Measurements from ENCODE around the gene UBE2QL1.

UBE2QL1 gene

DNA sequence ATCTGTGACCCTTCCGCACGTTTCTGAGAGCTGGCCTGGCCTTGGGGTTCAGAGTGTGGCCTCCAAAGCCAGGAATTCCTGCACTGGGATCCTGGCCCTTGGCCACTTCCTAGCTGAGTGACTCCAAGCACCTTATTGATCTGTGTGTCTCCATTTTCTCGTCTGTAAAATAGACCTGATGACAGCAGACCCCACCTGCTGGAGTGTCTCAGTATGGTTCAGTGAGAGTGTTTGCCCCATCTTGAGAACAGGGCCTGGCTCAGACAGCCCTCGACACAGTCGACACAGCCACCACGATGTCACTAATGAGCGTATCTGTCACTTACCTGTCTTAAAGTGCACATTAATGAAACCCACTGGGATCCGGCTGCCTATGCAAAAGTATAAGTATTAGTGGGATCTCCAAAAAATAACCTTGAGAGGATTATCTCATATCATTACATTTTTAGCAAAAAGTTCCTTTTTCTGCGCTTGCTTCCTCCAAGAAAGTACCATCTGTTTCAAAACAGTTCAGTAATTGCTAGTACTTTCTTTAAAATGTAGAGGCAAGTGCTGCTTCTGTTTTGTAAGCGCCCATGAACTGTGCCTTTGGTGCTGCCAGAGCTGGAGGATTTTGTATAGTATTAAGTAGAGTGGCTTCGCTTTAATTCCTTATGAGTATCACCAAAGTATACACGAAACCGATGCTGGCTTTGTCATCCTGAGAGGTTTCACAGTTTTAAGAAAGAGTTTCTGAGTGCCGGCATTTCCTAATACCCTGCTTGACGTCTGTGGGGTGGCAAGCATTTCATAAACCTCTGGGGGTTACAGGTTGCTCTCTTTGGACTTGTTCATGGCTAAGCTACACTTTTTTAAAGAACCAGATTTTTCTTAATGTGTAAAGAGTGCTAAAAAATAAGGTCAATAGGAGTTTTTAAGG lies 31.7 kb downstream of the UBE2QL1 start:
- DNase-seq: no peak

DNA sequence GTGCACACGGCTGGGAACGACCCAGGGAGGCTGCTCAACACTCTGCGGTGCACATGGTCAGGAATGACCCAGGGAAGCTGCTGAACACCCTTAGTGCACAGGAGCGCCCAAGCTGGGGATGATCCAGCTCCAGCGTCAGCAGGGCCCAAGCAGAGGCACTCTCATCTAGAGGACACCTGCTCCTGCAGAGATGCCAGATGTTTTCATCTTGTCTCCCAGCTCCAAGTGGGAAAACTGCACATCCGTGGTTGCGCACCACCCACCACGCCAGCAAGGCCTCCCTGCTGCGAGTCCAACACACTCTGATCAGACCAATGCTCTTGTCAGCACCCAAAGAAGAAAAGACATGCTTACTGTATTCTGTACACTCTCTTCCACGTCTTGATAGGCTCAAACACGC lies 34.1 kb downstream of the UBE2QL1 start:
- no peak for DNase-seq

DNA sequence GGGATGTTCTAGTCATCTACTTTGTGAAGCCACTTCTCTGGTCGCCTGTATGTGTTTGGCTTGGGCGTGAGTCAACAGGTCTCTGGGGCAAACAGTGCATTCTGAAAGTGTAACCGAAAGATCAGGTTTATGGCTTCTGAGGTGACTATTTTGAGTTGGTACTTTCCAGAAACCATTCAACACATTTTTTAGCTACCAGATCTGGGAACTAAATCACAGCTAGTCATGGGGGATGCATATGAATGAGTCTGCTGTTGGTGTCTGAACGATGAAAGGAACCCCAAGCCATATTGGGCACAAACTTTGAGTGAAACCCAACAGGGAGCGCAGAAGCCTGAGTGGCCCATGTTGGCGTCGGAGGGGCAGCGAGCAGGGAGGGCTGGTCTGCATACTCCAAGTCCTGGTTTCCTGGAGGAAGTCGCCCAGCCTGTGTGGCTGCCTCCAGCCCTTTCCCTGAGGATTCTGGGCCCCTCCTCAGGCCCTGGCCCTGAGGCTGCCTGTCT lies 35.3 kb downstream of the UBE2QL1 start:
- no peak for DNase-seq

- no peak for DNase-seq
Measured at GRCh38 chr5:6484446-6484845, 35.8 kb downstream of the UBE2QL1 start.

GRCh38 chr5:6484899-6485298 lies 36.2 kb downstream of the UBE2QL1 start:
- no peak for DNase-seq

GRCh38 chr5:6485441-6485840 lies 36.8 kb downstream of the UBE2QL1 start:
- no peak for DNase-seq

- DNase-seq: no peak
Measured at GRCh38 chr5:6486074-6486473, 37.4 kb downstream of the UBE2QL1 start.

DNA sequence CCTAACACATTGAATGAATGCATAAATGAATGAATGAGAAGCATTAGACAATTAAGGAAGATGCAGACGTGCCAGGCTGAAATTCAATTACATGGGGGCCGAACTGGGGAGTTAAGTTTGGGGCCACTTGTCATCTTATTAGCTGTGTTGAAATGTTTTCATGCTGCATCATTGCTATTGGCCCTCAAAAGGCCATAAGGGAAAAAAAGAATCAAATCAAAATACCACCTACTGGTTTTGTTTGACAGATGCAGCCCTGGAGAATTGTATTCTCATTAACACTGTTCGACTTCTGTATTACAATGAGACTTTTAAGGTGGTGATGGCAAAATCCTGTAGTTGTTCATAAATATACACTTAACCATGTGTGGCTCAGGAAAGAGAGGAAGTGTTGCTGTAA lies 38.4 kb downstream of the UBE2QL1 start:
- no peak for DNase-seq

DNA sequence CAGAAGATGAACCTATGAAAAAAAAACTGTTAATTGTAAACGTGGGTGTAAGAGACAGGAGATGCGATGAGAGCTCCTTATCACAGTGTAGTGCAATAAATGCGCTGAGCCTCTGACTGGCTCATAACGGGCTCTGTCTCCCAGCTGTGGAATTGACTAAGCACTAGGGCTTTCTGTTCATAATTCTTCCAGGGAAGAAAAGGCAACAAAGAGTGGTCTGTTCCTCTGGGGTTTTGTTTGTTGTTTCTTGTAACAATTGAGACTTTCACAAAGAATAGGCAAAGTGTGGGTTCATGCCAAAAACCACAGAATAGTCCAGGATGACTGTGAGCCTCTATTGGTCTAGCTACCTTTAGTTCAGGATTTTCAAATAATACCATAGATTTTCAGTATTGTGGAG lies 39.4 kb downstream of the UBE2QL1 start:
- no peak for DNase-seq

DNA sequence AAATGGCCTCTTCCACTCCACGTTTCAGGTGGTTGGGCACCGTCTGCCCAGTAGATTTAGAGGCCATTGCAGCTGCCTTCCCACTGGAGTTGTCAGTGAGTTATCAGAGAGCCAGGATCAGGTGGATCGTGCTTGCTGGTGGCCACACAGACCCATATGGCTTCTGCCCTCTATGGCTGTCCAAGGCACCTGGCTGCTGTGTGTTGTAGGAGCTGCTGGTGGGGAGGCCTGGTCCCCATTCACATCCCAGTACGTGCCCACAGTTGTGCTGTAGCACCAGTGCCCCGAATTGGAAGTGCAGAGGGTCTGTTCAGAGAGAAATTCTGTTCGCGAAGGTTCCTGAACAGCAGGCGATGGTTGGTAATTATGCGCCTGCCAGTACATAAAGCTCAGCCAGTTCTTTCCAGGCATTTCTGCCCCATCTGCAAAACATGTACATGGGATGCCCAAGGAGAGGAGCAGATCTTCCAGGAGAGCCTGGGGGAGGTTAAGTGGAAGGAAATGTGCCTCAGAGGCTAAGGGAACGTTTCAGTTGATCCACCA lies 41.1 kb downstream of the UBE2QL1 start:
- no peak for DNase-seq

DNA sequence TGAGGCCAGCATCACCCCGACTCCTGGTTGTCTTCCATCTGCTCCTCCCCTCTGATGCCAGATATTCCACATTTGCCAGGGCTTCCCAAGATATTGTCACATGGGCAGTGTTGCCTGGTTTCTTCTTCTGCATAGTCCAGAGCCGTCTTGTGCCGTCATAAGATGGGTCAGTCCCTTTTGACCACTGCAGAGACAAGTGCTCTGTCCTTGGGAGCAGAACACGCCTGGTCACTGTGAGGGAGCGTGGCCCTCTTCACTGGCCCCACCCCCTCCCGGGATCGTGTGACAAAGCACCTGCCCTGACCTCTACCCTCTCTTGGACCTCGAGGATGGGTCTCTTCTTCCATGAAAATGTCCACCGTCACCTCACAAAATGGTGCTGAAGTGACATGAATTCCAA lies 41.6 kb downstream of the UBE2QL1 start:
- no peak for DNase-seq

DNA sequence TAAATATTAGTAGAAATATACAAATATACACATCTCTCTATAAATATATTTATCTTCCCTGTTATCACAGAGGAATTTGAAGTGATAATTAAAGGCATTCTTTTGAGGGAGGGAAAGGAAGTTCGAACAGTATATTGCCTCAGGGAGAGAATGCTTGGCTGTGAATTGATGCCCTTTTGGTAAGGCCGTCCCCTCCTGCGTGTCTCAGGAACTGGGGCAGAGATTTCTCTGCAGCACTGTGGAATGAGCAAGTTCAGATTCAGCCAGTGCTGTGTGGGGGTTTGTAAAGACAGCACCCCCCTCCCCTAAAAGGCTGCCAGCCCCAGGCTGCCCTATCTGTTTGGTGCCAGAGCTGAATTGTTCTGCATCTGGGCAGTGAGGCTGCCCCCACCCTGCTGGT lies 42.0 kb downstream of the UBE2QL1 start:
- DNase-seq: no peak

DNA sequence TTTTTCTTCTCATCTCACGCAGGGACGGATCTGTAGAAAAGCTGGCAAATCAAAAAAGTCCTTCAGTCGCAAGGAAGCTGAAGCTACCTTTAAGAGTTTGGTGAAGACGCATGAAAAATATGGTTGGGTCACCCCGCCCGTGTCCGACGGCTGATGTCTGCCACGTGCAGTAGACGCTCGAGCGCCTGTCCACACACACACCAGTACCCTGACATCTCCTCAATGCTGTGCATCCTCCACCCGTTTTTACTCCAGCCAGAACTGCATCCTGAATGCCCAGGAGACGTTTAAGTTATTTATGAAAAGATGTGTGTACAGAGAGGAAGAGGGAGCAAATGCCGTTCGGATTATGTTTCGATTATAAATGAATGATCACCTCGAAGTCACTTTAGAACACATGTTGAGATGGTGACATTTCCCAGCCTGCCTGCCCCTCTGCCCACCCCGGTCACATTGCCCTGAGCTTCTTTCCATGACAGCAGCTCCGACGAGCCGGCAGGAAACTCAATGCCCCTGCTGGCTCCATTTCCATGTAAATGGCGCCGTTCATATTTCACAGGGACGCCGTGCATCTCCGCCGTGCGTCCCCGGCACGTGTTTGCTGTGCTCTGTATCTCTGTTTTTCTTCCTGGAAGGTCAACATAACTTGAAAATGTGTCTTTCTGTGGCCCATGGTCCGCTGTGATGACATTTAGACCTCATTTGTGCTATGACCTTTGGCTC lies 42.7 kb downstream of the UBE2QL1 start:
- no peak for DNase-seq

GRCh38 chr5:6491919-6492290 lies 43.2 kb downstream of the UBE2QL1 start:
- DNase-seq: no peak

DNA sequence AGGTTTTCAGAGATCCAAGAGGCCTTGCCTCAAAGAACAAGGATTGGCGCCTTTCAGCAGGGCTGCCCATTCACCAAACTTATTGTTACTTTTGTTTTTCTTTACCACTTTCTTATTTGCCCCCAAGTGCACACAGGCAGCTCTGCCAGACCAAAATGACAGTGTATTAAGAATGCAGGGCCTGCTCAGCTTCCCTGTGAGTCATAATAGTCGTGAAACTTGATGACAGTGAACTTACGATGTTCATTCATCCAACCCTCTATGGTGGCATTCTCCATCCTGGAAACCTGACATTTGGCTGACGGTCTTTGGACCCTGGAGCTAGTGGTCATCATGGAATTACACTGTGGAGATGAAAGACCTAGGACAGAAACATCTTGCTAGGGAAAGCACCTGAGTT lies 44.3 kb downstream of the UBE2QL1 start:
- no peak for DNase-seq

GRCh38 chr5:6493681-6494454 lies 45.2 kb downstream of the UBE2QL1 start:
- DNase-seq: no peak

DNA sequence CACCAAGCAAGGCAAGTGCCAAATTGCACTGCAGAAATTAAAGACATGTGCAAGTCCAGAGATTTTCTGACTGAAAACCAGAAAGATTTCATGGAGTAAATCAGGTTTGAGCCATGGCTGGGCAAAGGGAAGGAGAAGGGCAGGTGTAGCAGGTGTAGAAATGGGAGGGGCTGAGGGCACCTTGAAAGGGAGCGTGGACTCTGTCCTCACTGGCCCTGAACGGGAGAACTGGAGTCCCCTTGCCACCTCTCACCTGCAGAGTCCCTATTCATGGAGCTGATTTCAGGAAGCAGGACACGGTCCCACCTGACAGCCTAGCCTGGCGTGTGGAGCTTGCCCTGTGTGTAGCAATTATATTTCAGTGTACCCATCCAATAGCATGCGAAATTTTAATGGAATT lies 46.3 kb downstream of the UBE2QL1 start:
- DNase-seq: no peak

GRCh38 chr5:6495433-6496206 lies 47.0 kb downstream of the UBE2QL1 start:
- no peak for DNase-seq

DNA sequence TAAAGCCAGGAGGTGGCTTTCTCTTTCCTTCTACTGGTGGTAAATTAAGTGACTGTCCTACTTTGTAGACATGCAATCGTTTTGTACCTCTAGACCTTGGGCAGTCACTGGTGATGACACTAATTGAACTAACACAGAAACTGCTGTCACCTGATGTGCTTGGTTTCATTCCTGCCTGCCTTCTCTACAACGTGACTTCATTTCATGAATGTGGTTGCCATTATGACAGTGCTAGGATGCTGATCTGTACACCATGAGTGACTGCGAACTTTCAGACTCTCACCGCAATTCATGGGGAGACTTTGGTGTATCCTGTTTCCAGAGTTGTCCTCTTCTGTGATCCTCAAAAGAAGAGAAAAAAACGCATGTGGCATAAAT lies 47.5 kb downstream of the UBE2QL1 start:
- no peak for DNase-seq

DNA sequence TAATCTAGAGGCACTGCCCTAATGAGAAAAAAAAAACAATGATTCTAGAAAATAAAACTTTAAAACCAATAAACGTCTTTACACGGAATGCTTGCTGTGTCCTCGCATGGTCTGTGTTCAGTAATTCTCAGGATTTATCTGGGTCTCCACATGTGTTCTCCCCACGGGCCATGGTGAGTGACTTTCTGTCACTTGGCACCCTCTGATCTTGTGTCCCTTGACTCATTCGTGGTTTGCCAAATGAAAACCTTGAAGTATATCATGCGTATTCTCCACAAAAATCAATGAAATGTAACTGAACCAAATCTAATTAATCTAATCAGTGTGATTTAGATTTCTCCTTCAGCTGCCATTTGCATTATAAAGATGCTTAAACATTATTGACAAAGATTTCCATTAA lies 48.0 kb downstream of the UBE2QL1 start:
- no peak for DNase-seq

DNA sequence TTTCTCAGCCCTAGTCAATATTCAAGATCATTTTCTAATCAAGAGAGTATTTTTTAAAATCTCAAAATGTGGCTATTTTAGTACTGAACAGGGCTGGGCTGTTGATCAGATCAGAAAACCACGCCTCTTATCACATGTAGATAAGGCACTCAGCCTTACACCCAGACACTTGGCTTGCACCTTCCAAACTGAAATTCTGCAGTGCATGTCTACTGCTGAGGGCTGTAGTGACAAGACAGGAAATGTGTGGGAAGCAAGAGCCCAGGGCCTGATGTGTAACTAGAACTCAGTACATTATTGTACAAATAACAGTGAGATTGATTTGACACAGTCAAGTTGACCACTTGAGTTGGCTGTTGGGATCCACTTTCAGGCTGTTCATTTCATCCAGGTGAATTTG lies 48.6 kb downstream of the UBE2QL1 start:
- no peak for DNase-seq

- DNase-seq: no peak
Measured at GRCh38 chr5:6498968-6499367, 50.3 kb downstream of the UBE2QL1 start.

All from GOT3 (cell line).